Measurements from ENCODE around the gene GAB3.

Gene GAB3

DNA sequence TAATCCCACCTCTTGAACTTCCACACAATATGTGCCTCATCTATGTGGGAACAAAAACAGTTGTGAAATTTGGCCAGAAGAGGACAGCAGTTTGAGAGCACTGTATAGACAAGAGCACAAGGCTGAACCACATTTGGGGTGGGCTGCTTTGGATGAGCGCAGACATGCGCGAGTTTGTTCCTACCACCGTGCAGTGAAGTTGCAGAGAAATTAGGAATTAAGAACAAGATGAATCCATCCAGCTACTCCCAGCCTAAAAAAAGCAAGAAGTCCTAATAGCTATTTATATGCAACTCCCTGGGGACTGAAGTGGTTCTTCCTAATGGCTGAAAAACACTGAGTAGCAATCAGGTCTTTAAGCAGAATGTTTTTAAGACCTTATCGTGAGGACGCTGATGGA, 1.0 kb downstream of the GAB3 start:
- no peak for DNase-seq (ENCODE audit: low read depth)

DNA sequence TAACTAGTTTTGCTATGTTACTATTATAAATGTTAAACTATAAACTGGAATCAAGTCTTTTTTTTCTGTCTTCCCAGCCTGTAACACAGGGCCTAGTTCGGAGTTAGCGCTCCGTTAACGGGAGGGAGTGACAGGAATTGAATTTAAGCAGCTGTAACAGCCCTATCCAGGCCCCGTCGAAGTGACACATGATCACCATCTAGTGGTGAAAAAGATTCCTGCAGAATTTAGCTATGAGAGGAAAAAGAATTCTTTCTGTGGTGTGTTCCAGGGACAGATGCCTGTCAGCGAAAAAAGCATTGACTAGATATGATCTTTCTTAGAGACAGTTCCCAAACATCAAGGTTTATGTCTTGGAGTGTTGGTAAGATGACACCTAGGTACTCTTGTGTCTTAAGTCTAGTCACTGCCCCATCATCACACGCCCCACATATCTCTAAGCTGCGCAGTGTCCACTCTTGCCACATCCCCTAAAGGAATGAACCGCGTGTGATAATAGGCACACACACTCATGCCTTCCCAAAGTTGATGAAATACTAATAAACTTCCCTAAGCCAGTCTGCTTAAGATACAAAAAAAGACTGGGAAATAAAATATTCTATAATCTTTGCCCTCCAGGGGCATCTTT, 2.1 kb downstream of the GAB3 start:
- no peak for DNase-seq (ENCODE audit: low read depth)

DNA sequence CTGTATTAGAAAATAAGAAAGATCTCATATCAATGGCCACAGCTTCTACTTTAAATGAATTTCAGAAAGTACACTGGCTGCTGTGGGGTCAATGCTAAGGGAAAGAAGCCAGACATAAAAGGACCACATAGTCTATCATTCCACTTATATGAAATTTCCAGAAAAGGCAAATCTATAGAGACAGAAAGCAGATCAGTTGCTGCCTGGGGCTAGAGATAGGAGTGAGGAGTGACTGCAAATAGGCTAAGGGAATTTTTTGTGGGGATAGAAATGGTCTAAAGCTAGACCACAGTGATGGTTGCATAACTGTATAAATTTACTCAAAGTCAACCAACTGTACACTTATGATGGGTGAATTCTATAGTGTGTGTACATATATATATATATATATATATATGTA, 8.3 kb downstream of the GAB3 start:
- DNase-seq (ENCODE audit: low read depth): no peak

DNA sequence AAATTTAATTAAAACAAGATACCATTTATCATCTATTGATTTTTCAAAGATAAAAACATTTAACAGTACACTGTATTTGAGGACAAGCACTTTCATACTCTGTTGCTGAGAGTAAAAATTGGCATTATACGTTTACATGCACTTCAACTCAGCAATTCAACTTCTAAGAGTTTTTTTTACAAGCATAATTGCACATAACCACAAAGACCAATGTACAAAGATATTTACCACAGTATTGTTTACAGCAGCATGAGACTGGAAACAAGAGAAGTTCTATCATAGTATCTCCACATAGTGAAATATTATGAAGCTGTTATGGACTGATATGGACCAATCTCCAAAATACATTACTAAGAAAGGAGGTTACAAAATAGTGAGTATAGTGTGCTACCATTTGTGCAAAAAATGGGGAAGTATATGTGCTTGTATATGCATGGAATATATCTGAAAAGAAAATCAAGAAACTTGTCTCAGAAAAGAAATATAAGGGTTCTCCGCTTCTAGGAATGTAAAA, 10.9 kb downstream of the GAB3 start:
- no peak for DNase-seq (ENCODE audit: low read depth)

DNA sequence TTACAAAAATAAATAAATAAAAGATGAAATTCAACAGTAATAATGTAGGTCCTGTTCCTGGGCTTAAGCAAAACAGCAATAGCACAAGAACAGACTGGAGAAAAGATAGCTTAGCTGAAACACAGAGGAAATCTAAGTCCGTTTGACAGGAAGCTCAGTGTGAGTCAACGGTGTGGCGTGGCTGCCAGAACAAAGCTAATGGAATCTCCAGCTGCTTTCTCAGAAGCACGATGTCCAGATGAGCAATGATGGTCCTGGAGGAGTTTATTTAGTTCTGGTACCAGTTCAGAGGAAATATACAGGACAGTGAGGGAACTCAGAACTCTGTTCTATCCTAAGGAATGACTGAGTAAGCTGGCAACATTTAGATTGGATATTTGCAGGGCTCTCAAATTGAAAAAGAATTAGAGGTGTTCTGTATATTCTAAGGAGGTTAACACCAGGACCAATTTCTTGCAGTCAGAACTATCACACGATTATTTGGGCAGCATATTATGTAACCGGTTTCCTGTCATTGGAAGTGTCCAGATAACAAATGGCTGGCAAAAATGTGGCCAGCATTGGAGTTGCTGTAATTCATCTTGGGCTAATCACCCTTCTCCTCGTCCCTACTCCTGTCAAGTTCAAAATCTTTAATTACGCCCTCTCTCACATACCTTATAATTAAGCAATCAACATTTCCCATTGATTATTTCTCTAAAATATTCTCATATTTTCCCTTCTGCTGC, 12.7 kb downstream of the GAB3 start:
- DNase-seq (ENCODE audit: low read depth): no peak

- DNase-seq (ENCODE audit: low read depth): no peak
Measured at GRCh38 chrX:154737136-154737535, 13.7 kb downstream of the GAB3 start.

GRCh38 chrX:154735695-154736393, 15.0 kb downstream of the GAB3 start:
- DNase-seq (ENCODE audit: low read depth): no peak

DNA sequence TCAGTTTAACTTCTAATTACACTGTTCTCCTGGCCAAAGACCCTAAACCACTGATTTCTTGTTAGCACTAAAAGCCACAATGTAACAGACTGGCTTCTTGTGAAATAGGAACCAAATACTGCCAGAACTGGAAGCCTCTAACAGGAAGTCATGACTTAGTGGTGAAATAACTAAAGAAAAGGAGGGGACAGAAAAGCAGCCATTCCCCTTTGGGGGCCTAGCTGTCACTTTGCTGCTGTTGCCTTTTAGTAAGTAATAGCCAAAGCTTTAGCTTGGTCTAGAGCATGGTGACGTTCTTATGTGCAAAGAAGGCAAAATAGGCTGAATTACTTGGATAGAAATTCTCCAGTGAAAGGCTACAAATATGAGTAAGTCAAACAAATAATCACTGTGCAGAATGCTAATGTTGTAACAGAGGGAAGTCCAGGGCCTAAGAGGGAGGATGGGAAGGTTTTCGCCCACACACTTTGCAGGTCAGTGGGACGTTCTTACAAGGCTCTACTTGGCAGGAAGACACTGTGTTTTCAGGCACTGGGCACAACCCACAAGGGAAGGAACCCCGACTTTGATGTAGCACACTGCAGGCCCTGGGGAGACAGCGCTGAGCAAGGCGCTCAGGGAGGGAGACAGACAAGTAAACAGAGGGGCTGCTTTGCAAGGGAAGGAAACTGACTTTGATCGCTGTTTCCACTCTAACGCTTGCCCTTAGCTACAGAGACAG, 16.7 kb downstream of the GAB3 start:
- DNase-seq (ENCODE audit: low read depth): no peak

GRCh38 chrX:154733066-154733425, 17.8 kb downstream of the GAB3 start:
- no peak for DNase-seq (ENCODE audit: low read depth)

DNA sequence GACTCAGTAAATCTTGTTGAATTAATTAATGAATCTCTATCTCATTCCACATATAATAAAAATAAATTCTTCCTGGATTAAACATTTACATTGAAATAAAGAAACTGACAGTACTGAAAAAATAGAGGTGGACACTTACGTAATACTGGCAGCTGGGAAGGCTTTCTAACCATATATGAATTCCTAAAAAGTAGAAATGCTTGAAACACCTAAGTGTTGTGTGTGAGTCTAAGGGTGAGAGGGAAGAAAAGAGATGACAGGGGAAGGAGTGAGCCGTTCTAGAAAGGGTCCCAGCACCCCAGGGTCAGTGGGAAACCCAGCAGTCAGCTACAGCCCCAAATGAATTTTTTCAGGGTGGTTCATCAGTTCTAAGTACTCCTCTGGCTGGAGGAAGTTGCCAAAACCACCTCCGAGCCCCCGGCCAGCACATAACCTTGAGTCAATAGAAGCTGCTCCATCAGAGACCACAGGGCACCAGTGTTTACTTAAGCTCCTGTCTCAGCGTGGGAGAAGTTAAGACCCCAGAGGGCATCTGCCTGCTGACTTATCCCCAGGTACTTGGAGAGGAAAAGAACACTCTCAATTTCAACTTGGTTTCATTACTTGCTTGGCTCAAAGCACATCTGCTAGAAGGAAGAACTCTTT, 18.3 kb downstream of the GAB3 start:
- DNase-seq (ENCODE audit: low read depth): no peak

DNA sequence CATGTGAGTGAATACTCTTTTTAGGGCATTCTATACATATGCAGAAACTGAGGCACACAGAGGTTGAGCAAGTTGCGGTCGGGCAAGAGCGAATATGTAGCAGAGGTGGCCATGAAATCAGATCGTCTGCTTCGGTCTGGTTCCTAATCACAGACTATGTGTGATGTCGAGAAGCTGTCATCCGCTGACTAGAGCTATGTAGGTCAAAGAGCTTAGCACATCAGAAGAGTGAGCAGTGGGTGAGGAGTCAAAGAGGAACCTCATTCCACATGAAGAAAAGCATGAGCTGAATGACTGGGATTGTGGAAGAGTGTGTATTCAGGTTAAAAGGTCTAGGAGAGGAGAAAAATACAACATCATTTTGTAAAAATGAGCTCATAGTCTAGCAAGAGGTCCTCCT, 19.0 kb downstream of the GAB3 start:
- no peak for DNase-seq (ENCODE audit: low read depth)

- DNase-seq (ENCODE audit: low read depth): no peak
Measured at GRCh38 chrX:154731184-154731583, 19.7 kb downstream of the GAB3 start.

- DNase-seq (ENCODE audit: low read depth): no peak
Measured at GRCh38 chrX:154730253-154730891, 20.5 kb downstream of the GAB3 start.

GRCh38 chrX:154729439-154729838, 21.4 kb downstream of the GAB3 start:
- DNase-seq (ENCODE audit: low read depth): no peak

DNA sequence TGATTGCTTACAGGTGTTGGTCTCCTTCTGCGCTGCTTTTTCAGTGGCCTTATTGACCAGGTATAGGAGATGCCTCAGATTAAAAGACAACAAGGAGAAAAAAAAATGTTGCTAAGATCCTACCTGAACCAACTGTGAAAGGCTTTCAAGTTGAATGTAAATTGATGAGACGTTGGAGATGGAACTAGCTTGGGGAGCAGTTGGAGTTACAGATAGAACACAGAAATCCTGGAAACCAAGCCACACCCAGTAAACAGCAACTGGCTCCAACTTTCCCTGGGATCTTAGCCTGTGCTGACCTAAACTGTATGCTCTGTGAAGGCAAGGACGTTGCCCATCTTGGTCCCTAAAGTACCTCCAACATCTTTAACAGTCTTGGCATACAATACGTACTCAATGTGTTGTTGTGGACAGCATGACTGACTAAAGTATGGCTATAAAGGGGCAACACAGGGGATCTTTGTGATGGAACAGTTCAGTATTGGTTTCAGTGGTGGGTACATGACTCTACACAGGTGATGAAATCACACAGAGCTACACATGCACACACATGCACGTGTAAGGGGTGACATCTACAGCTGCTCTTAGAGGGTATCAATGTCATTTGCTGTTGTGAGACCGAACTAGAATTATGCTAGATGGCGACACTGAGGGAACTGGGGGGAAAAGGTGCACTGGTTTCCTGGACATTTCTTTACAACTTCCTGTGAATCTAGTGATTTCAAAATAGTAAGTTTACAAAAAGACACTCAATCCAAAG, 22.3 kb downstream of the GAB3 start:
- DNase-seq (ENCODE audit: low read depth): no peak

DNA sequence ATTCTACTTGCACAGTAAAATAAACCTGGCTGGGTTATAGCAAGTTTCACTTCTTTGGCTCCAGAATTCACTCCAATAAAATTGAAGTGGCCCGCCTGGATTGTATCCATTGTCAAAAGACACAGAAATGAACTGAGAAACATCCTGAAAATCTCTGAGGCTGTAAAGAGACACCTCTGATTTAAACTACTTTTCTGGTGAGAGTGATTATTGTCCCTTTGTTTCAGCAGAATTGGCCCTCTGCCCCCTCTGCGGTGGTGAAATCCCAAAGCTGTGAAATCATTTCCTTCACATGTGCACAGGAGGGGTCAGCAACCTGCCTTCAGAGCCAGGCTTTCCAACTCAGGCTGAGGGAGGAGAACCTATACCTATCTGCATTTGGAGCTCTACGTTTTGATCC, 23.0 kb downstream of the GAB3 start:
- DNase-seq (ENCODE audit: low read depth): no peak

GRCh38 chrX:154727418-154727817, 23.5 kb downstream of the GAB3 start:
- no peak for DNase-seq (ENCODE audit: low read depth)

- DNase-seq (ENCODE audit: low read depth): no peak
Measured at GRCh38 chrX:154724993-154725756, 25.7 kb downstream of the GAB3 start.

GRCh38 chrX:154721155-154721554, 29.7 kb downstream of the GAB3 start:
- no peak for DNase-seq (ENCODE audit: low read depth)

- no peak for DNase-seq (ENCODE audit: low read depth)
Measured at GRCh38 chrX:154720067-154720466, 30.8 kb downstream of the GAB3 start.

Measured in HS-27A (cell line).